GM10266 (cell line): ENCODE data around the gene ZBTB20.

Experiments
- DNase-seq: peaks from one replicate; pipeline ENCODE4 v3.0.0; 2012; ENCODE audit errors: extremely low spot score
- TF ChIP-seq, protein P1 (sequence below): IDR thresholded peaks from 2 replicates; pipeline ENCODE4 v1.5.1; 2012; ENCODE audit warnings: mild to moderate bottlenecking, low read depth; ENCODE audit not compliant: control insufficient read depth, insufficient read depth; ENCODE audit errors: missing control alignments

The ZBTB20 gene

DNA sequence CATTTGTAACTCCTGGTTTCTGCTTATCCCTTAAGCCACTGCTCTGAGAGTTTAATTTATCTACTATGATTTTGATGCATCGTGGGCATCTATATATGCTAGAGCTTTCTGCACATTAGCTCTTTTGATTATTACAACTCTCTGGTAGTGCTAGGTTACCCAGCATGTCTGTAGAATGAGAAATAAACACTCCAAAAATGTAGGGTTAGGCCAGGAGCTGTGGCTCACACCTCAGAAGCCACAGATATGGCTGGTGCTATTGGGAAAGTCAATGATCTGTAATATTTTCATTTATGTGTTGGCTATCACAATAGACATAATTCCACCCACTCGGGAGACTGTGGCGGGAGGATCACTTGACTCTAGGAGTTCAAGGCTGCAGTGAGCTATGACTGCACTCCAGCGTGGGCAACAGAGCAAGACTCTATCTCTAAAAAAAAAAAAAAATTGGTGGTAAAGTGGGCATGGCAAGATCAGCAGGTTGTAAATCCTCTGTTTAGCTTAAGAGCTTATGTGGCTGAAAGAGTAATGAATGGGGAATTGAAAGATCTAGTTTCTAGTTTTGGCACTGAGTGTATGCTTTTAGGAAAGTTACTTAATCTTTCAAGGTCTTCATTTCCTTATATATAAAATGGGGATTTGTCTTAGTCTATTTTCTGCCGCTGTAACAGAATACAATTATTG, 847.0 kb downstream of the ZBTB20 start:
- DNase-seq, result no peak
- TF ChIP-seq, protein P1, sequence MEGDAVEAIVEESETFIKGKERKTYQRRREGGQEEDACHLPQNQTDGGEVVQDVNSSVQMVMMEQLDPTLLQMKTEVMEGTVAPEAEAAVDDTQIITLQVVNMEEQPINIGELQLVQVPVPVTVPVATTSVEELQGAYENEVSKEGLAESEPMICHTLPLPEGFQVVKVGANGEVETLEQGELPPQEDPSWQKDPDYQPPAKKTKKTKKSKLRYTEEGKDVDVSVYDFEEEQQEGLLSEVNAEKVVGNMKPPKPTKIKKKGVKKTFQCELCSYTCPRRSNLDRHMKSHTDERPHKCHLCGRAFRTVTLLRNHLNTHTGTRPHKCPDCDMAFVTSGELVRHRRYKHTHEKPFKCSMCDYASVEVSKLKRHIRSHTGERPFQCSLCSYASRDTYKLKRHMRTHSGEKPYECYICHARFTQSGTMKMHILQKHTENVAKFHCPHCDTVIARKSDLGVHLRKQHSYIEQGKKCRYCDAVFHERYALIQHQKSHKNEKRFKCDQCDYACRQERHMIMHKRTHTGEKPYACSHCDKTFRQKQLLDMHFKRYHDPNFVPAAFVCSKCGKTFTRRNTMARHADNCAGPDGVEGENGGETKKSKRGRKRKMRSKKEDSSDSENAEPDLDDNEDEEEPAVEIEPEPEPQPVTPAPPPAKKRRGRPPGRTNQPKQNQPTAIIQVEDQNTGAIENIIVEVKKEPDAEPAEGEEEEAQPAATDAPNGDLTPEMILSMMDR, result no peak

DNA sequence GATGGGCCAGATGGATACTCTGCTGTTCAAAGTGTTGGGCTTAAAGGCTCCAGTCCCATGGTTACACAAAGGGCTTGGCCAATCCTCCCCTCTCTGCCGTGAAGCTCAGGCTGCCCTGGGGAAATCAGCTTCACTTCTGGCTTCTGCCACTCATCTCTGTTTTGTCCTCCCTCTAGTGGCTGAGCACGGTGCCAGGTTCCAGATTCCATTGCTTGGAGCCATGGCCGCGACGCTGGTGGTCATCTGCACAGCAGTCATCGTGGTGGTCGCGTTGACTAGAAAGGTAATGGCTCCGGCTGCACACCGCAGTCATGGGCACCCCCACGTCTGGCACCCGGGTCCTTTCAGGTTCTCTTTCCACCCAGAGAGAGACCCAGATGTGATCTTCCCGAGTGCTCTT, 847.7 kb downstream of the ZBTB20 start:
- TF ChIP-seq, protein P1, result peak; percentile 31
- DNase-seq, result no peak

DNA sequence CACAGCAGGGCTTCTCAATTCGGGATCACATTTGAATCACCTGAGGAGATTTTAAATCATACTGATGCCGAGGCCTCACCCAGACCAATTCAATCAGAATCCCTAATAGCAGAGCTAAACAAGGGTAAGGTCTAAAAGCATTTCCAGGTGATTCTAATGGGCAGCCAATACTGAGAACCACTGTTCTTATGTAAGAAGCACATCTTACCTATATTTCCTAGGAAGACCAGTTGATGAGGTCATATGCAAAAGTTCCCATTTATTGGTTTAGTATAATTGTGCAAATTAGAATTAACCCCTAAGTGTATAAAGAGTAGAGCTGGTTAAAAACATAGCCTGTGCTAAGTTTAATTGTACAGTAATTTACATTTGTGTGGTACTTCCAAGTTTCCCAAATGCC, 851.1 kb downstream of the ZBTB20 start:
- TF ChIP-seq, protein P1, result no peak
- DNase-seq, result no peak

DNA sequence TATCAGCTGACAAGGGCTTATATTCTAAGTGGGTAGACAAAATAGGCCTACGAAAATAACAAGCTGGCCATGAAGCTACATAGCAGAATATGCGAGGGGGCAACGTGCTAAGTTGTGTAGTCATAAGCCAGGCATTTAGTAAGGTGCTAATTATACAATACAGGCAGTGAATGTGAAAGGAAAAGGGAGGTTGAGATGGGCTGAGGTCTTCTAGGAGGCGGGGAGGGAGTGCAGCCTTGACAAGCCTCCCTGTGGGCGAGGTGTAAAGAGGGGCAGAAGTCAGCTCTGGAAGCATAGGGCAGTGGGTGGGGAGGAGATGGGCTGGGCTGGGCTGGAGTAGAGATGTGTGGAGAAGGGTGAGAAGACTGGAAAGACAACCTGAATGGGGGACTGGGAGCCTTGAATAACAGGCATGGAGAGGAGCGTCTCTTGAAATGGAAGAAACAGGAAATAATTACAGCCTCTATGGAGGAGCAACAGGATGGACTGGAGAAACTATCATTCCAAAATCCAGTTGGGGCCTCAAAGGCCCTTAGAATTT, 852.1 kb downstream of the ZBTB20 start:
- TF ChIP-seq, protein P1, result no peak
- DNase-seq, result no peak

DNA sequence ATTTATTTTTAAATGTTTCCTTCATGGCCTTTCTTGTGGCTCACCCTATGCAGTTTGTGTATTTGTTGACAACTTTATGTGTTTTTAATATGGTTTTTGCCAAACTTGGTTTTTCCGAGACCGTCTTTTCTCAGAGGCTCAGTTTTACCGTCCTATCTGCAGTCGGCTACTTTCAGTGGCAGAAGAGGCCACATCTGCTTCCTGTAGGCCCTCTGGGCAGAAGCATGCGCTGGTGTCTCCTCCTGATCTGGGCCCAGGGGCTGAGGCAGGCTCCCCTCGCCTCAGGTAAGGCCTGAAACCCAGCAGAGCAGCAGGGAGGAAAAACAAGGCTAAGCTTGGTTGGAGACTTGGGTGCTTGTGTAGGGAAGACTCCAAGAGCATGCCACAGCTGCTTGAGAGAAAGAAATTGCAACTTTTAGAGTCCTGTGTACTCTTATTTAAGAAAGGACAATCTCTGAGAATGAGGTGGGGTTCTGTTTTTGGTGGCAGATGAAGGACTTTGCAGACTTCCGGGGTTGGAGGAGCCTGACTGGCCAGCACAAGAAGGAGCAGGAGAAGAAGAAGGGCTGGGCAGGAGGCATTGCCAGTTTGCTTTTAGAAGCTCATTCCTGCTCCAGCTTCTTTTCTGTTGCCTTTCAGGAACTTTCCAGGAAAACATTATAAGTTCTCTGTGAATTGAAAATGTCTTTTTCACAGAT, 853.1 kb downstream of the ZBTB20 start, which contains the start of gene TIGIT:
TIGIT (plus strand) TSS at position 191 of the 698 bp plus-strand sequence; CDS start at position 225, 34 bp downstream.
- TF ChIP-seq, protein P1, result no peak
- DNase-seq, result no peak

DNA sequence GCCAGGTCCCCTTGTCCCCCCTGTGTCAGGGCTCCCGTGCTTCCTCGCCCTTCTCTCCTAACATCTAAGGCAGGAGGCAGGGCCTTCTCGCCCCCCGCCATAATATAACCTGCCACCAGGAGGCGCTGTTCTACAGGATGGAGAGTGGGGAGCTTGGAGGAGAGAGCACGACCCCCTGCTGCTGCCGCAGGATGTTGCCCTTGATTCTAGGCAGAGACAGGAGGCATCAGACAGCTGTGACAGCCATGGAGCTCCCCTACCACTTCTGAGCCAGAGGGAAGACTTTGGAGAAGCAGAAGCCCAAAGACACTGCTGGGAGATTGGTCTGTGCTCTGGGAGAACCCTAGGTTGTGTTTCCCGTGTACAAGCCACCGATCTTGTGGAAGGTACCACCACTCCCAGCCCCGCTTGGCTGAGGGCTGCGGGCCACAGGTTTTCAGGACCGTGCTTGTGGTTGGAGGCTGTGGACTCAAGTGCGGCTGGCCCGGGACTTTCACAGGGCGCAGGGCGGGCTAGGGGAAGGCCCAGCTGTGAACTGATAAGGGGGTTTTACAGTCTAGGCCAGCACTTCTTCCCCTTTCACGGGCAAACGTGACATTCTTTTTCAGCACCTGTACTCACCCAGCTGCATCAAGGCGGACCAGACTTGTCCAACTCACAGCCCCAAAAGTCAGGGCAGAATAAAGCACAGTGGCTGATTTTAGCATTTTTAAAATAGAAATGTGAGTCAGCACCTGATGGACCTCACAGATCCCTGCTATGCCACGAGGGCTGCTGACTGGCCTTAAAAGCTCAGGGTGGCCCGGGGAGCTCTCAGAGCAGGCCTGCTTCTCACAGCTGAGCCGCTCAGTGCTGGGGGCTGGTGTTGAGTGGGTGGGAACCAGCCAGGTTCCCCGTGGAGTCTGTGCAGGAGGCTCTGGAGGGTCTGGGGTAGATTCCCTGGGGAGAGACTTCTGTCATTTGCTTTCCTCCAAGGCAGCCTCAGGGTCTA, 855.9 kb downstream of the ZBTB20 start:
- DNase-seq, result peak; percentile 76
- TF ChIP-seq, protein P1, result peak; percentile 96
